Retinal pigment epithelial cell (primary cell): ENCODE measurements around the gene GPS1.

Experiments
- DNase-seq: peaks from one replicate; pipeline ENCODE4 v3.0.0-alpha.2; 2010; ENCODE audit warnings: low read depth
- H3K4me3 ChIP-seq: 2 replicates; pipeline ENCODE4 v1.5.1; 2011; ENCODE audit warnings: mild to moderate bottlenecking, low read length, control low read depth, moderate library complexity
- TF ChIP-seq, protein P1 (sequence below): conservative IDR thresholded peaks from 2 replicates; pipeline ENCODE4 v1.5.1; 2011; ENCODE audit warnings: low read depth, low read length, control low read depth, inconsistent platforms

GPS1 gene

DNA sequence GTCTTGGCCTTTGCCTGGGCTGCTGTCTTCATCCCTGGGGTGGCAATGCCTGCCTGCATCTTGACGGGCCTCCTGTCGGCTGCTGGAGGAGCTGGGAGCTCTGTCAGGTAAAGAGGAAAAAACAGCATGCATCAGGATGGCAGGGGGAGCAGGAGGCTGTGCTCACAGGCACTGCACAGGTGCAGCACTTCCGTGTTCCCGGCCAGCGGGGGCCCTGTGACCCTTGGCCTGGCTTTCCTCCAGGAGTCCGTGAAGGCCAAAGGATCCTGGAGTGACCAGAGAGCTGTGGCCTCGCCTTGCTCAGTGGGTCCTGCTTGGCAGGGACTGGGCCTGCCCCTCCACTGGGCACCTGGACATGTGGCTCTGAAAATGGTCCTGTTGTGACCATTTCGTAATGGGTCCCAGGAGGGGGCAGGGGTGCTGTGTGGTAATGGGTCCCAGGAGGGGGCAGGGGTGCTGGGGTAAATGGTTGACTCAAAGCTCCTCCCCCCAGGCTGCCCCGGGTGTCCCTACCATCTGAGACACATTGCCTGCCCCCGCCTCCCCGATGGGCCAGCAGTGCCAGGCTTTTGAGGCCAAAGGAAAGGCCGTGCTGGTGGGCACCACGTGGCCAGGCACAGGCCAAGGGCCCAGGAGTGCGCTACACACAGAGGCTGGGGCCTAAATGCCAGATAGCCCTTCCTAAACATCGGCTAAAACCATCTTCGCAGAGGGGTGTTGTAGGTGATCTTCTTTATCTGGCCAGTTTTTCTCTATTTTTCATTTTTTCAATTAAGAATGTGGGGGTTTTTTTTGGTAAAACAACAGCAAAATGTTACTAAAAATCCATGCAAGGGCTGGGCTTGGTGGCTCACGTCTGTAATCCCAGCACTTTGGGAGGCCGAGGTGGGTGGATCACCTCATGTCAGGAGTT is 50.3 kb downstream of the GPS1 start:
- no peak overlapping the region for H3K4me3 ChIP-seq
- TF ChIP-seq, protein P1, sequence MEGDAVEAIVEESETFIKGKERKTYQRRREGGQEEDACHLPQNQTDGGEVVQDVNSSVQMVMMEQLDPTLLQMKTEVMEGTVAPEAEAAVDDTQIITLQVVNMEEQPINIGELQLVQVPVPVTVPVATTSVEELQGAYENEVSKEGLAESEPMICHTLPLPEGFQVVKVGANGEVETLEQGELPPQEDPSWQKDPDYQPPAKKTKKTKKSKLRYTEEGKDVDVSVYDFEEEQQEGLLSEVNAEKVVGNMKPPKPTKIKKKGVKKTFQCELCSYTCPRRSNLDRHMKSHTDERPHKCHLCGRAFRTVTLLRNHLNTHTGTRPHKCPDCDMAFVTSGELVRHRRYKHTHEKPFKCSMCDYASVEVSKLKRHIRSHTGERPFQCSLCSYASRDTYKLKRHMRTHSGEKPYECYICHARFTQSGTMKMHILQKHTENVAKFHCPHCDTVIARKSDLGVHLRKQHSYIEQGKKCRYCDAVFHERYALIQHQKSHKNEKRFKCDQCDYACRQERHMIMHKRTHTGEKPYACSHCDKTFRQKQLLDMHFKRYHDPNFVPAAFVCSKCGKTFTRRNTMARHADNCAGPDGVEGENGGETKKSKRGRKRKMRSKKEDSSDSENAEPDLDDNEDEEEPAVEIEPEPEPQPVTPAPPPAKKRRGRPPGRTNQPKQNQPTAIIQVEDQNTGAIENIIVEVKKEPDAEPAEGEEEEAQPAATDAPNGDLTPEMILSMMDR: no peak
- DNase-seq: no peak

DNA sequence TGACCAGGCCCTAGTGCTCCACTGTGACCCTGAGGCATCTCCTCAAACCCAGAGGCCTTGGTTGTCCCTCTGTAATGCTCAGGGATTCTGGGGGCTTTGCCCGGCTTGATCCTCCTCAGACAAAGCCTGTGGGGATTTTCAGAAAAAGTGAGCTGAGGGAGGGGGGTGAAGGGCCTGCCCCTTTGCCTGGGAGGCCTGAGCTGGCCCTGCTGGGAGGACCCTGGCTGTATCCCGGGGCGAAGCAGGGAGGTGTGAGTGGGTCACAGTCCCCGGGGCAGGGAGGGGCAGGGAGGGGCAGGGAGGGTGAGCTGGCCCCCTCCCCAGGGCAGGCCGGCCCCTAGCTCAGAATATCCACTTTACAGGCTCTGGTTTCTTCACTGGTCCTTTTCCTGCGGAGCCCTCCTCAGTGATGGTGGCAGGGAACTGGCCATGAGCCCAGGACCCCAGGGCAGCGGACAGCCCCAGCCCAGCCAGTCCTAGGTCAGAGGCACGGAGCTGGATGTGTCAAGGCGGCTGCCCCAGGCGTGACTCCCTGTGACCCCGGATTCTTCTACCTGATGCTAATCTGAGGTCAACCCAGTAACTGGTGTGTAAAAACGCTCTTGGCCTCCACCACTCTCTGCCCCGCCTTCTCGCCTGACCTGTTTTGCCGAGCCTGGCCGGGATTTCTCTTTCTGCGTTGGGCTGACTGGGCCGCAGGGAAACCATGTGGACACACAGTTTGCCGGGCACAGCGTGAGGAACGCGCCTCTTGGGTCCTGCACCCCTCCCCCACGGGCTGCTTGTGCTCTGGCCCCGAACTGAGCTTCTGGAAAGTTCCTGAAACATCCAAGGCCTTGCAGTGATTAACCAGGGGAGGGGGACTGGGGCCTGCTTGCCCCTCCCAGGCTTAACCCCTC is 52.1 kb downstream of the GPS1 start:
- TF ChIP-seq, protein P1: no peak
- DNase-seq: no peak
- H3K4me3 ChIP-seq: no peak overlapping the region

DNA sequence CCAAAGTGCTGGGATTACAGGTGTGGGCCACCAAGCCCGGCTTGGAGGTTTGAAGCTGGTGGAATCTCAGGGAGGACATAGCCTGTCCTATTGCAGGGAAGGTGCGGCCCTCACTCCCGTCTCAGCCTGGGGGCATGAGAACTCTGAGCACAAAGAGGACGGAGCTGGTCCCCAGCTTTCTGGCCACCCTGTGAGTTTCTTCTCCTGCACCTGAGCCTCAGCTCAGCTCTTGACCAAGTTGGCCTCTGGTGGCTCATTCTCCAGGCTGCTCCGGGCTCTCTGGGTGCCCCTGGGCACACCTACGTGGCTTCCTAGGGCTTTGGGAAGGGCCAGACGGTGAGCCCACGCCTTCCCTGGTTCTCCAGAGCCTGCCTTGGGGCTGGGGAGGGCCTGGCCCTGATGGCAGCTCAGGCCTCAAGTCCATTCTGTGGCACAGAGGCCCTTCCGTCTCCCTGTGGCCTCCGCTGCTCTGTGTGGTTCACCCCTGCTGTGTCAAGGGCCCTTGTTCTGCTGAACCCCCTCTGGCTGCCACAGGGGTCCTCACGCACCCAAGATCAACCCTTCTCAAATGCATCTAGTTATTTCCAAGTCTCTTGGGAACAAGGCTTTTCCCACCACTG is 53.2 kb downstream of the GPS1 start:
- TF ChIP-seq, protein P1: no peak
- no peak for DNase-seq

DNA sequence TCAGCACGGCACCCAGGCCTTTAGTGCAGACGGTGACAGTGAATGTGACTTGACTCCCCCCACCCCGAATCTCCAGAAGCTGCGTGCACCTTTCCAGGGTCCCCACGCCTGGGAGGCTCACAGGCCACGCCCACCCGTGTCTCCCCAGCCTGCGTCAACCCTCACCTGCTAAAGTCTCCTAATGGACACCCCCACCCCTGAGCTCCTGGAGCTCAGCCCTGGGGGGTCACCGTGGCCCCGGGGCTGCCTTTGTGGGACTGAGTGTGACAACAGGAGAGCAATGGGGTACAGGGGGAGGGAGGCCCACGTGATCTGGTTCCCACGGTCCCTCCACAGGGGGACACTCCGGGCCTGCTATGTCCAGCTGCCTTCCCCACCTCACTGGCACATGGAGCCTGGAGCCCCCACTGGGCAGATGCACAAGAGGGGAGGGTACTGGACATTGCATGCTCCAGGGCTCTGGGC is 53.8 kb downstream of the GPS1 start:
- TF ChIP-seq, protein P1: no peak
- H3K4me3 ChIP-seq: no peak overlapping the region
- no peak for DNase-seq

More for the DNA sequence above, 53.2 kb downstream of the GPS1 start:
- H3K4me3 ChIP-seq: no peak overlapping the region

DNA sequence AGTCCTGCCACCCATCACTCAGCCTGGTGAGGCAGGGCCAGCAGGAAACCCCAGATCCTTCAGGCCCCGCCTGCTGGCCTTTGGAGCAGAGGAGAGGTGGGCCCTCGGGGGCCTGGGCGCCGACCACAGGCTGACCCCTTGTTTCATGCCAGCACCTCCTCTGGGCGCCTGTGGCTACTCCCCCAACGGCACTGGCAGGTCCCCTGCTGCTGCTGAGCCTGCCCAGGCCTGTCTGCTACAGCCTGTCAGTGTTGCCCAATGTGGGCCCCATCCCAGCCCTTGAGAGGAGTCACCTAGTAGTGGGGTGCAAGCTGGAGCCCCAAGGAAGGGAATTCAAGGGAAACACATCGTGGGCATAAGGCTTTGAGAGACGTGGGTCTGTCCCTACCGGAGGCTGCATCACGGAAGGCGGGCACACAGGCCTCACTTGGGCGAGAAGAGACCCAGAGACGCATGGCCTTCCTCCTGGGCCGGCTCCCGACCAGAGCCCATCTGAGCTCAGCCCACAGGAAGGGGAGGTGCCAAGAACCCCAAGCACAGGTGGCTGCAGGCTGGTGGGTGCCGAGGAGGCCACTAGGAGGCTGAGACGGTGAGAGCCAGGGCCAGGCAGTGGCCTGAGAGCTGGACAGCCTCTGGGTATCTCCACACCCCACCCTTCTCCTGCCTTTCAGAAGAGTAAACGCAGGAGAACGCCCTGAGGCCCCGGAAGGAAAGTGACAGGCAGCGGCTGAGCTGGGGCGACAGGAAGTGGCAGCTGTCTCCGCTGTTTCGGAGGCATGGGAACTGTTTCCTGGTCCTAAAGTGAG is 54.4 kb downstream of the GPS1 start:
- no peak for DNase-seq
- H3K4me3 ChIP-seq: no peak overlapping the region
- TF ChIP-seq, protein P1: peak; percentile 57

DNA sequence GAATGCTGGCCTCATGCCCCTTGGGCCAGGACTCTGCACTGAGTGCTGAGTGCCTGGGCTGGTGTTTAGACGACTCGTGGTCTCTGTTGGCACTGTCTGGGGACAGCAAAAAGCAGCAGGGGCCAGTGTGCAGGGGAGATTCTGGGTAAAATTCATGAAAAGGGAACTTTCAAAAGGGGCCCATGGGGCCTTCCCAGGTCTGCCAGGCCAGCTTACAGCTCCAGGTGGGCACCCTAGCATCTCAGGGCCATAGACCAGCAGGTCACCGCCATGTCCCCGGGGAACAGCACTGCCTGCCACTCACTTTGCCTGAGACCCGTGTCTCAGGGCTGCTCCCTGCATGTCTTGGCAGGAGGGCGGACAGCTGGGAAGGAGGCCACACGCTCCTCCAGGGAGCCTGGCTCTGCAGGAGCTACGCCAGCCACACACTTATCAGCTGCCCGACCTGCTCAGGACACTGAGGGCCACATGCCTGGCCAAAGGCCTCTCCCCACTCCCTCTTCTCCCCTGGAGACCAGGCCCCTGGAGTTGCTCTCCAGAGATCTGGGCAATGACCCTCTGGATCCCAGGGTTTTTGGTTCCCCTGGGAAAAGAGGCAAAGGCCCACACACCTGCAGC is 55.1 kb downstream of the GPS1 start:
- TF ChIP-seq, protein P1: no peak
- H3K4me3 ChIP-seq: no peak overlapping the region
- no peak for DNase-seq
